Measurements from ENCODE around the gene ERCC6L.

DNA sequence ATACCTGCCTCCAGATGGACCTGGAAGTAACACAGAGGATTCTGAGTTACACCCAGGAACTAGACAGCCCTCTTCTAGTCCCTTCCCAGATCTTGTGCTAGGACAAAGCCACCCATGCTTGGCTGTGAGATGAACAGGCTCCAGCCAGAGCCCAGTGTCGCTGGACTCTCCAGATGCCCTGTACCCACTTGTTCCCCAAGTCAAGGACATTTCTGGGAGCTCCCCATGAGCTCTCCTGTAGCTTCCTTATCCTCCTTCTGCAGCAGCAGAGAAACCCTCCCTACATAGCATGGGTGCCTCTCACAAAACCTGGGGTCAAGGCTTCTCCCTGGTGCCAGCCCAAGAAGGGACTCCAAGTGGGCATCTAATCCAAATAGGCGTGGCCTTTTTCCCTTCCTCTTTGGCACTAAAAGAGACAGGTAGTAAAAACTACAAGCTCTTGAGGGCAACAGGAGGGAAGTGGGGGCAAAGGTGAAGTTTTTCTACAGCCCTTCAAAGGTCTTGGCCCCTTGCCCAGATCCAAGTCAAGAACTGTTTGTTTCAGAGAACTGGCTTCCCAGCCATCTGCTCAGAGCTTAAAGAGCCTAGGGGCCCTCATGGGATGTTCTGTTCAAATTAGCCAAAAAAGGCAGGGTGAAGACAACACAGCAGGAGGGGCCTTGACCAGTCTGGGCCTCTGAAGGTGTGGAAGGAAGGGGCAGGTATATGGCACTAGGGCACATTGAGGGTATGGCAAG lies 8.5 kb upstream of the ERCC6L start:
- TF ChIP-seq, protein P1, sequence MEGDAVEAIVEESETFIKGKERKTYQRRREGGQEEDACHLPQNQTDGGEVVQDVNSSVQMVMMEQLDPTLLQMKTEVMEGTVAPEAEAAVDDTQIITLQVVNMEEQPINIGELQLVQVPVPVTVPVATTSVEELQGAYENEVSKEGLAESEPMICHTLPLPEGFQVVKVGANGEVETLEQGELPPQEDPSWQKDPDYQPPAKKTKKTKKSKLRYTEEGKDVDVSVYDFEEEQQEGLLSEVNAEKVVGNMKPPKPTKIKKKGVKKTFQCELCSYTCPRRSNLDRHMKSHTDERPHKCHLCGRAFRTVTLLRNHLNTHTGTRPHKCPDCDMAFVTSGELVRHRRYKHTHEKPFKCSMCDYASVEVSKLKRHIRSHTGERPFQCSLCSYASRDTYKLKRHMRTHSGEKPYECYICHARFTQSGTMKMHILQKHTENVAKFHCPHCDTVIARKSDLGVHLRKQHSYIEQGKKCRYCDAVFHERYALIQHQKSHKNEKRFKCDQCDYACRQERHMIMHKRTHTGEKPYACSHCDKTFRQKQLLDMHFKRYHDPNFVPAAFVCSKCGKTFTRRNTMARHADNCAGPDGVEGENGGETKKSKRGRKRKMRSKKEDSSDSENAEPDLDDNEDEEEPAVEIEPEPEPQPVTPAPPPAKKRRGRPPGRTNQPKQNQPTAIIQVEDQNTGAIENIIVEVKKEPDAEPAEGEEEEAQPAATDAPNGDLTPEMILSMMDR (conservative IDR thresholded peaks at IDR 0.05; ENCODE audit: low read depth, low read length), result no peak
- TF ChIP-seq POLR2A (IDR thresholded peaks at IDR 0.05; ENCODE audit: low read depth, low read length) (no peak), RAD21 (IDR thresholded peaks at IDR 0.05; ENCODE audit: low read length) (no peak)

Data from IMR-90 (cell line).